LNCAP (cell line): ENCODE data around the gene GPC5.
A peak's percentile ranks its signal among the peaks of the same experiment; 100 is the strongest.

ENCODE experiments used
- TF ChIP-seq, protein P1 (sequence below): fragments of 450-650 bp; IDR thresholded peaks from 2 replicates; pipeline ENCODE4 v1.5.1; 2017; ENCODE audit warnings: mild to moderate bottlenecking

Gene GPC5

GRCh38 chr13:92514420-92515125 lies 1116.2 kb downstream of the GPC5 start:
- TF ChIP-seq, protein P1, sequence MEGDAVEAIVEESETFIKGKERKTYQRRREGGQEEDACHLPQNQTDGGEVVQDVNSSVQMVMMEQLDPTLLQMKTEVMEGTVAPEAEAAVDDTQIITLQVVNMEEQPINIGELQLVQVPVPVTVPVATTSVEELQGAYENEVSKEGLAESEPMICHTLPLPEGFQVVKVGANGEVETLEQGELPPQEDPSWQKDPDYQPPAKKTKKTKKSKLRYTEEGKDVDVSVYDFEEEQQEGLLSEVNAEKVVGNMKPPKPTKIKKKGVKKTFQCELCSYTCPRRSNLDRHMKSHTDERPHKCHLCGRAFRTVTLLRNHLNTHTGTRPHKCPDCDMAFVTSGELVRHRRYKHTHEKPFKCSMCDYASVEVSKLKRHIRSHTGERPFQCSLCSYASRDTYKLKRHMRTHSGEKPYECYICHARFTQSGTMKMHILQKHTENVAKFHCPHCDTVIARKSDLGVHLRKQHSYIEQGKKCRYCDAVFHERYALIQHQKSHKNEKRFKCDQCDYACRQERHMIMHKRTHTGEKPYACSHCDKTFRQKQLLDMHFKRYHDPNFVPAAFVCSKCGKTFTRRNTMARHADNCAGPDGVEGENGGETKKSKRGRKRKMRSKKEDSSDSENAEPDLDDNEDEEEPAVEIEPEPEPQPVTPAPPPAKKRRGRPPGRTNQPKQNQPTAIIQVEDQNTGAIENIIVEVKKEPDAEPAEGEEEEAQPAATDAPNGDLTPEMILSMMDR: no peak

DNA sequence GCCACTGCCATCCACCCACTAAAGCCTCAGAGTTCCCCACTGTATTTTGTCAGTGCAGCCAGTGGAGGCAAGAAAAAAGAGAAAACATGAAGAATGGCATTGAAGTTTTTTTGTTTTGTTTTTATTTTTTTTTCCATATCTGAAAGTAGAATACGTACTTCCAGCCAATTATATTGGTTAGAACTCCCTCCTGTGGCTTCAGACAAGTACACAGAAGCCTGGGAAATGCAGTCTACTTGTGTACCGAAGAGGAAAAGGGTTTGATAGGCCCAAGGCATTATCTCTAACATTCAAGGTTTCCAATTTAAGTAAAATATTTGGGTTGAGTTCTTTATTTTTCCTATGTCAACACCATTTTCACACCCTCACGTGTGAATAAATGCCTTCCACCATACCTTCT lies 1131.9 kb downstream of the GPC5 start:
- TF ChIP-seq, protein P1: peak; percentile 20; the same call in 1 of the 2 replicates

DNA sequence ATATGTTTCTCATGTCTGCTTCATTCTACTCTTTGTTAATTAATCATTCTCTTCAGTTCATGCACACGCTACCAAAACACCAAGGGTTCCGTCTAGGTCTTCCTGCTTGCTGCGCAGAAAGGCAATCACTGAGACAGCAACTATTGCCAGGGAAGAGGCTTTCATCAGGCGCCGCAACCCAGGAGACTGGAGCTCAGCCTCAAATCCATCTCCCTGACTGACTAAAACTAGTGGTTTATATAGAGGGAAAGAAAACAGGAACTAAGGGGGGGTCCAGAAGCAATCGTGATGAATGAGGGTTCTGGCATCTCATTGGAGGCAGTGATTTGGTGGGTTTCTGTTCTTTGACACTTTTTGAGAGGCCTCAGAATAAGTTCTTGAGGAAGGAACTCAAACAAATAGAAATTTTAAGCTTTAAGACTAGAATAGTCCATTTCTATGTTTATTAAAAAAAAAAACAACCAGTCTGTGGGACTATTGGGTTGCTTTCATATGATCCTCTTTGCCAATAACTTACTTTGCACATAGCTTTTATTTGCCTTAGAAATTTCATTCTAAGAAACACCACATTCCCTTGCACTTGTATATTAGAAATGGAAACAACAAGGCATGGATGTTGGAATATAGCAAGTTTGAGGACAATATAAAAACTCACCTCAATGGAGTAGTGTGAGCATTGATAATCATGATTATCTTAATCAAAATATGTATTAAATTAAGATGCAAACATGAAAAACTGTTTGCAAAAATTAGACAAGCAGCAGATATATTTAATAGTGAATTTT lies 1137.0 kb downstream of the GPC5 start:
- TF ChIP-seq, protein P1: no peak

DNA sequence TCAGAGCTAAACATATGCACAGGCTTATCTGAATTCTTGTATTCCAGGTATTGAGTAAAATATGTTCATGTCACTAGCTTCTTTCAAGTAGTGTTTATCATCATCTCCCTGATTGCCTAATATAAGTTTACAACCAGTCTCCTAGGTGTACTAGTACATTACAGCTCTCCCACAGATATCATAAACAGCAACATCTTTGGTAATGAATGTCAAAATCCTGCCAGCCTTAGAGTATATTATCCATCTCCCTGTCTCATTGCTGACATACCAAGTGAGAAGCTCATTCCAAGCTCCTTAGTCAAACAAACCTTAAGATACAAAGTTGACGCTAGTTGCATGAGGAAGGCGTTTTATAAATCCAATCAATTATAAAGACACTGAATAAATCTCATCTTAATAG lies 1139.0 kb downstream of the GPC5 start:
- TF ChIP-seq, protein P1: no peak

DNA sequence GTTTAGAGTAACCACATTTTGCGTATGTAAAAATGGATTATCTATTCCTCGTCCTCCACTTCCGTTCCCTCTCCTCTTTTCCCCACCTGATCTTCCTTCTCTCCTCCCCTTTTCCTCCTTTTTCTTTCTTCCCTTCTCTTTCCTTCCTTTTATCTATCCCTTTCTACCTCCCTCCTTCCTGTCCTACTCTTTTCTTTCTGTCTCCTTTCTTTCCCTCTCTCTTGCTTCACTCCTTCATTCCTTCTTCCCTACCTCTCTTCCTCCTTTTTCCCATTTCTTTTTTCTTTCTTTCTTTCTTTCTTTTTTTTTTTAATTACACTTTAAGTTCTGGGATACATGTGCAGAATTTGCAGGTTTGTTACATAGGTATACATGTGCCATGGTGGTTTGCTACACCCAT lies 1139.7 kb downstream of the GPC5 start:
- TF ChIP-seq, protein P1: no peak

- TF ChIP-seq, protein P1: no peak
Observed at GRCh38 chr13:92547266-92547665, 1148.8 kb downstream of the GPC5 start.

DNA sequence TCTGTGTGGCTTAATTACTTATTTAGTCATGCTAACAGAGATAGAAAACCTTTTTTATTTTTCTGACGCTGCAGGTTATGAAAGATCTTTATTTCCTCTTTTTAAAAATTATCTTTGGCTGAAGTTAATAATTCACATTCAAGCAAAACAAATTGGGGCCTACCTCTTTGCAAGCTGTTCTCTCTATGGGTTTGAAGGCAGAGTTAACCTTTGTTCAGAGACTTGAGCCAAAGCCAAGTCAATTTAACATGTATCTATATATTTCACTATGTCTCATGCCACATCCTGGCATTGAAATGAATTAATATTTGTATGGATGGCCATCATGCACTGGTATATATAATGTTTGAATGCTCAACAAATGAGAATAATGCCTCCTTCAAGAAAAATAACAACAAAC lies 1150.9 kb downstream of the GPC5 start:
- TF ChIP-seq, protein P1: no peak
